Stimulated activated CD4-positive, alpha-beta T cell treated with anti-CD3 and anti-CD28 coated beads, Interleukin-4, amount 100 ng/mL, for 1 hour (primary cell): ENCODE results near the gene APOL1.
A peak's percentile ranks its signal among the peaks of the same experiment; 100 is the strongest.
"Not testable (repeated sequence)": the region's sequence is repeated elsewhere in the genome, so short reads cannot be mapped to it uniquely, and the experiment has no call there.

Source experiments
- DNase-seq: peaks from one replicate; pipeline ENCODE4 v3.0.0-alpha.2; 2020

Gene APOL1

DNA sequence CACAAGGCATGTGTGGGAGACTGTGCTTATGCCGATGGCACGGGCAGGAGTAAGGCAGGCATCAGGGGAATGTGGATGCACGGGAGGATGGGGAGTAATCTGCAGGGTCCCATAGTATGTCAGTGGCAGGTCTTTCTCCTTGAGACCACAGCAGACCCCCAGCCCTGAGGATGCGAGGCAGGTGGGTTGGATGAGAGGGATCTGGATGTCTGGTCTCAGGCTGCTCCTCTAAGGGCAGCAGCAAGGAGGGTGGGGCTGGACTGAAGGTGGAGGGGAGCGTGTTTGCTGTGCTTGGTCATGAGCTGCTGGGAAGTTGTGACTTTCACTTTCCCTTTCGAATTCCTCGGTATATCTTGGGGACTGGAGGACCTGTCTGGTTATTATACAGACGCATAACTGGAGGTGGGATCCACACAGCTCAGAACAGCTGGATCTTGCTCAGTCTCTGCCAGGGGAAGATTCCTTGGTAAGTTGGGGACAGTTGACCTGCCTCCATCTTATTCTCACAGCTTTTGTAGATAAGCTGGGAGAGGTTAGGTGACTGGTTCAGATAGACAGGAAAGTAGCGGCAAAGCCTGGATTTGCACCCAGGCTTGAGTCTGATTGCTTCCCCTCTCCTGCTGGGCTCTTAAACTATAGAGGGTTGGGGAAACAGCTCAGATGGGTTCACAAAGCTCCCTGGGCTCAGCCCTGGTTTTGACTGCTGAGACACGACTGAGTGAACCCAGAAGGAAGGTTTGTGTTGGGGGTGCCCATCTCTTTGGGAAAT, at the start of gene APOL1:
Gene APOL1 (plus strand): TSS at position 380 of the 769 bp plus-strand sequence. CDS start 1,823 bp downstream, outside the sequence.
- peak; percentile 54 for DNase-seq

DNA sequence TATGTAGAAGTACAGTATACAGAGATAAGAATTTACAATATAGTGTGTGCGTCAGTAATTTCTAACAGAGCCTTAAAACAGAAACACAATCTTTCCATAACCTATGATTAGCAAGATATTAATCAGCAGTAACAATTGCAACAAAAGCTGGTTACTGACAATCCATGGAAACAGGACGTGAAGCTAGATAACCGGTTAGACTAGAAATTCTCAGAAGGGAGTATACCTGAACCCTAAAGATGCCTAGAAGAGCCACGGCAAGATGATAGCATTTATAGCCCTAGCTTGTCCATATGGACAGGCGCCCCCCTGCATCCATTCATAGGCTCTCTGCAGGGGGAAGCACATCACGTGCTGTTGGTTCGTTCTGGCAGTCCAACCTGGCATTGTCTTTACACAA, 49.5 kb upstream of the APOL1 start:
- not testable (repeated sequence) for DNase-seq

- DNase-seq, result no peak
Measured at GRCh38 chr22:36204001-36204631, 48.8 kb upstream of the APOL1 start.

GRCh38 chr22:36204632-36205015, 48.3 kb upstream of the APOL1 start:
- DNase-seq, result no peak

- DNase-seq, result not testable (repeated sequence)
Measured at GRCh38 chr22:36205573-36205972, 47.4 kb upstream of the APOL1 start.

GRCh38 chr22:36206255-36206654, 46.7 kb upstream of the APOL1 start:
- DNase-seq, result no peak

DNA sequence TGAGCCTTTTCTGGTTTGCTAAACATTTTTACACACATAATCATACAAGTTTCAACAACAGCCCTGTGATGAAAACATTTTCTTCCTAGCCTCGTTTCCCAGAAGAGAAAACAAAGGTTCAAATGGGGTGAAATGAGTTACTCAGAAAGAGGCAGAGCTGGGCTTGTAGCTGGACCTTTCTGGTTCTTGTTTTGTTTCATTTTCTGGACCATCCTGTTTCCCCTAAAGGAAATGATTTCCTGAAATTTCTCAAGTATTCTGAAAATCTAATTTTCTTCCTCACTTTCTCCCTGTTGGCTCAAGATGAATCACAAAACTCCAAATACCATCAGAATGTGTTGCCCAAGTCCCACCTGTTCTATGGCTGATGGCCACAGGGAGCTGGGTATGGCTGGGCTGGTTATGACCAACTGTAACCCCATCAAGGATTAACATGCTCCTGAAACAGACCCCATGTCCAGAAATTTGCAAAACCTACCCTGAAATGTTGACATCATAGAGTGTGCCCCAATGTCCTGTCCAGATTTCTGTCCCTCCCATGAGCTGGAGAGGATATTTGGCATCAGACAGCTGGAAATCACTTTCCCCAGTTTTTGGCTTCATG, 44.7 kb upstream of the APOL1 start:
- DNase-seq, result no peak

DNA sequence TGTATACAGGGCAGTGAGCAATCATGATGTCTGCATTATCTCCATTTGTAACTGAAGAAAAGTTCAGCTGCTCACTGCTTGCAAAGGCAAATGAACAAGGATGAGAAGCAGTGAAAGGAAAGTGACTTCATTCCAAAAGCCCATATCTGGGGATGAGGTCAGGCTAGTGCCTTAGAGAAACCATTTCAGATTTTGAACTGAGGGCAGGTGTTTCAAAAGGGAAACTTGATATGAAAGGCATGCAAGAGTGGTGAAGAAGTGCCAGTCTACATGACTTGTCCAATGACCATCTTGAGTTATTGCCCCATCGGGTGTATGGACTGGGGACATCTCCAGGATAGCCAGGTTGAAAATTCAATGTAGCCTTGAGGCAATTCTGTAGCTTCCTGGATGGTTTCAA, 44.0 kb upstream of the APOL1 start:
- no peak for DNase-seq

DNA sequence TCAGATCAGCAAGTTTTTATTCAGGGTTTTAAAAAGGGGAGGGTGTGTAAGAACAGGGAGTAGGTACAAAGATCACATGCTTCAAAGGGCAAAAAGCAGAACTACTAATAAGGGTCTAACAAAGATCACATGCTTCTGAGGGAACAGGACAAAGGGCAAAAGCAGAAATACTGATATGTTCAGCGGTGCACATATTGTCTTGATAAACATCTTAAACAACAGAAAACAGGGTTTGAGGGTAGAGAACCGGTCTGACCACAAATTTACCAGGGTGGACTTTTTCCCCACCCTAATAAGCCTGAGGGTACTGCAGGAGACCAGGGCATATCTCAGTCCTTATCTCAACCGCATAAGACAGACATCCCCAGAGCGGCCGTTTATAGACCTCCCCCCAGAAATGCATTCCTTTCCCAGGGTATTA, 43.4 kb upstream of the APOL1 start:
- DNase-seq, result not testable (repeated sequence)

GRCh38 chr22:36210224-36210623, 42.7 kb upstream of the APOL1 start:
- no peak for DNase-seq

GRCh38 chr22:36211237-36211861, 41.6 kb upstream of the APOL1 start:
- DNase-seq, result no peak

DNA sequence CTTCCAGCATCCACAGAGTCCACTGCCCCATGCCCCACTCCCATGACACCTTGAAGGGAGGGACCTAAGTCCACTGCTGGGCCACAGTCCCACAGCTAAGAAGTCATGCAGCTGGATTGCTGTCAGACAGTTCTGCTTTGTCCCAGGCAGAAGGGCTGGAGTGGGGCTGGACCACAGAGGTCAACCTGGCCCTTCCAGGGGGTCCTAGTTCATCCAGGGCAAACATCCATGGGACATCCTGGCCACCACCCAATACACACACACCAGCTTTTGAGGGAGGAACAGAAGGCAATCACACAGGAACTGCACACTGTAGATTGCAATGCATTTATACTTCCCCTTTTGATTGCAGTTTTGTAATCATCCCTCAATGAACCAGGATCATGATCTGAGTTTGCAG, 40.0 kb upstream of the APOL1 start:
- no peak for DNase-seq

- no peak for DNase-seq
Measured at GRCh38 chr22:36213586-36213985, 39.3 kb upstream of the APOL1 start.

DNA sequence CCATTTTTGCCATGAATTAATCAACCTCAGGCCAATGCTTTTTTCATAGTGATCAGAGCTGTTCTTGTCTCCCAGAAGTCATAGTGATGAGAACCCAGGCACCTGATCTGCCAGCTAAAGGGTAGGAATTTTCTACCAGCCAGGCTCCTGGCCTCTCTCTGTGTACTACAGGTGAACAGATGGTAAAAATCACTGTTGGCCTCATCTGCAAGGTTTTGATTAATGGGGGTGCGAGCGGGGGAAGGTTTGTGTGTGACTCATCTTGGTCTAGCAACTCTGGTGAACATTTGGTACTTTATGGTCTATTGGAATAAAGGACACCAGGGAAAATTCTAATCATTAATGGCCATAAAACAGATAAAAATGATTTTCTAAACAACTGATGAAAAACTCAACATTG, 37.0 kb upstream of the APOL1 start:
- DNase-seq, result no peak

DNA sequence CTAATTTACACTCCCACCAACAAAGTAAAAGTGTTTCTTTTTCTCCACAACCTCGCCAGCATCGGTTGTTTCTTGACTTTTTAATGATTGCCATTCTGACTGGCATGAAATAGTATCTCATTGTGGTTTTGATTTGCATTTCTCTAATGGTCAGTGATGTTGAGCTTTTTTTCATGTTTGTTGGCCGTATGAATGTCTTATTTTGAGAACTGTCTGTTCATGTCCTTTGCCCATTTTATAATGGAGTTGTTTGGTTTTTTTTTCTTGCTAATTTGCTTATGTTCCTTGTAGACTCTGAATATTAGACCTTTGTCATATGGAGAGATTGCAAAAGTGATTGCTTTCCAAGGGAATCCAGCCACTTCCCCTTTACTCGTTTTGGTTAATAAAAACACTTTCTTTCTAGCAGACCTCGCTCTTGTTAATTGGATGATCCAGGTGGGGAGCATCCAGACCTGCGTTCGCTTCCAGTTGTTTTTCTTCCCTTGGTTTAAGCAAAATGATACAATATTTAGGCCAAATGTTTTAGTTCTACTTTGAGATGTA, 34.2 kb upstream of the APOL1 start:
- no peak for DNase-seq

DNA sequence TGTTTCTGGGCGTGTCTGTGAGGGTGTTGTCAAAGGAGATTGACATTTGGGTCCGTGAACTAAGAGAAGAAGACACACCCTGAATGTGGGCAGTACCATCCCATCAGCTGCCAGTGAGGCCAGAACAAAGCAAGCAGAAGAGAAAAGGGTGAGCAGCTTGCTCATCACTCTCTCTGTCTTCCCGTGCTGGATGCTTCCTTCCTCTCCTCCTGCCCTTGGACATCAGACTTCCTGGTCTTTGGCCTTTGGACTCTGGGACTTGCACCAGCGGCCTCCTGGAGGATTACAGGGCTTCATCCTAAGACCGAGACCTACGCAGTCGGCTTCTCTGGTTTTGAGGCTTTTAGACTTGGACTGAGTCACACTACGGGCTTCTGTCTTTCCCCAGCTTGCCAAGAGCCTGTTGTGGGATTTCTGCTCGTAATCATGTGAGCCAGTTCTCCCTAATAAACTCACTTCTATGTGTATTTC, 32.4 kb upstream of the APOL1 start:
- DNase-seq, result no peak

DNA sequence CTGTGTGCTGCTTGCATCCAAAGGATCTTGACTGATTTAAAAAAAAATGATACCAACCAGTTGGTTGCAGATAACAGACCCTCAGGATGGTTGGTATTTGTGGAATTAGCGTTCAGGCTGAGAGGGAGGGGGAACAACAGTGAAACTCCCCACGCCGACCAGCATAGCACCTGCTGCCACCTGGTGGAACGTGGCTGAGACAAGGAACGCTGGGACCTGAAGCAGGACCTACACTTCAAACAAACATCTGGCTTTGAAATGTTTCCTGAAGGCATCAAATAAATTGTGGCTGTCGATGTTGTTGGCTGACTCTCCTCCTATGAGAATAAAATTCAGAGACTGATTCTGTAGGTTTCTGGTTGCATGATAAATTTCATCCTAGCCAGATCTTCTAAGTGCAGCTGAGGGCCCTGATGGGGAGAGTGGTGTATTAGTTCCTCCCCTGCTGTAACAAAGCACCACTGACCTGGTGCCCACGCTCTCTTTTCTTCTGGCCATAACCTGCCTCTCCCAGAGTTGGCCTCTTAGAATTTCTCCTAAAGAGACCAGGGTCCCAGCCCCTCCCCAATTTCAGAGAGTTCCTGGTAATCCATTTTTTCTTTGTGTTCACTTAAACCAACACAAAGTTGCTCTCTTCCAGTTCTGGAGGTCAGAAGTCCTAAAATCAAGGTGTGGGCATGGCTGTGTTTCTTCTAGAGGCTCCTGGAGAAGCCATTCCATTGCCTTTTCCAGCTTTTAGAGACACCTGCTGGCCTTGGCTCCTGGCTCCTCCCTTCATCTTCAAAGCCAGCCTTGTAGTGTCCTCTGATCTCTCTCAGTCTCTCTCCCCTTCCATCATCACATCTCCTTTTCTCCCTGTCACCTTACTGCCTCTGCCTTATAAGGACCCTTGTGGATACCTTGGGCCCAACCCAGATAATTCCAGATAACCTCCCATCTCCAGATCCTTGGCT, 30.9 kb upstream of the APOL1 start:
- peak; percentile 55 for DNase-seq

- no peak for DNase-seq
Measured at GRCh38 chr22:36222887-36223450, 30.0 kb upstream of the APOL1 start.

DNA sequence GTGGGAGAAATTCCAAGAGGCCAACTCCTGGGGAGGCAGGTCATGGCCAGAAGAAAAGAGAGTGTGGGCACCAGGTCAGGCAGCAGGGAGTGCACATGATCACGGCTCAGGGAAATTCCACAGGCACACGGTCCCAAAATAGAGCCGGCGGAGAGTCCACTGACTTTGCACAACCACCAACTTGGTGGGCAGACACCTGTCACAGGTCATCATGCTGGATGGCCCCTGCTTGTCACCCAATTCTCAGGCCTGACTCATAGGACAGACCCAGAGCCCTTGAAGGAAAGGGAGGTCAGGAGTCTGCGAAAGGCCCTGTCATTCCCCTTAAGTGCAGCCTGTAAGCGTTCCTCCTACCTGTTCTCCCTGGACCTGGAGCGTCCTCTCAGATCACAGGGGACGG, 29.4 kb upstream of the APOL1 start:
- DNase-seq, result no peak

DNA sequence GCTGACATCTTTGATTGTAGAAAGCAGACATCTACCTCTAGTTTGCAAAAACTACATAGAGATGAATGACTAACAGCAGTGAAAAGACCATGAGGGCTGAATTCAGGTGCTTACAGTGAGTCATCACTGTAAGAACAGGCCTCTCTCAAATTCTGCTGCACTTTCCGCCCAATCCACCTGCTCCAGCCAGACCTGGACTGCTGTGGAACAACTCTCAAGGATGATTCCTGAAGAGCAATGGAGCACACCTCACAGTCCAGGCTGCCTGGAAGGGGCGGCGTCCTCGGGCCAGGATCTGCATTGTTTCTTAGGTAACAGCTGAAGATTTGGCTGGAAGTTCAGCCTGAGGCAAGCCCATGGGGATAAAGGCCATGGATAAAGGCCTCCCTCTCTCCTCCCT, 28.7 kb upstream of the APOL1 start:
- no peak for DNase-seq

GRCh38 chr22:36225333-36225922, 27.5 kb upstream of the APOL1 start:
- no peak for DNase-seq
